Suprapubic skin (tissue), 4 donors: ENCODE results near the gene GALNT6.

Experiments used
- POLR2A ChIP-seq, 2 donors: fragments of 450-650 bp; IDR thresholded peaks; one replicate each; pipeline ENCODE4 v1.6.1; 2017; ENCODE audit warnings: antibody characterized with exemption in 2 of 2, mild to moderate bottlenecking in 2 of 2, moderate library complexity in 2 of 2
- POLR2AphosphoS5 ChIP-seq, 3 donors: sonication (generic); formaldehyde crosslinking; IDR thresholded peaks; one replicate each; pipeline ENCODE4 v1.6.1; 2017; ENCODE audit warnings: antibody characterized with exemption in 3 of 3
- TF ChIP-seq, protein P1 (sequence below), 2 donors: fragments of 200-600 bp in 1 of 2; fragments of 450-650 bp in 1 of 2; sonication (generic) in 1 of 2; IDR thresholded peaks; one replicate each; pipeline ENCODE4 v1.5.1; 2016 to 2019; ENCODE audit warnings: antibody characterized with exemption in 2 of 2, mild to moderate bottlenecking in 1 of 2, moderate library complexity in 1 of 2

DNA sequence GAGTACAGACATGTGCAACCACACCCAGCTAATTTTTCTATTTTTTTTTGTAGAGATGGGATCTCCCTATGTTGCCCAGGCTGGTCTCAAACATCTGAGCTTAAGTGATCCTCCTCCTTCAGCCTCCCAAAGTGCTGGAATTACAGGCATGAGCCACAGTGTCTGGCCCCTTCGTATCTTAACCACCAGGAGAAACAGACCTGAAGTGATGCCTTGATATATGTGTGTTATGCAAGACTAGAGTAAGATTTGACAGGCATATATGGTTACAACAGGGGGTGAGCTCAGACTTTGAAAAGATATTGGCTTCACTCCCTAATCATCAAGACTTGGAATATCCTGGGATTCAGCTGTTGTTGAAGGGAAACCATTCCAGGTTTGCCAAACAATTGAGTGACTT, 10.7 kb upstream of the GALNT6 start:
- TF ChIP-seq, protein P1, sequence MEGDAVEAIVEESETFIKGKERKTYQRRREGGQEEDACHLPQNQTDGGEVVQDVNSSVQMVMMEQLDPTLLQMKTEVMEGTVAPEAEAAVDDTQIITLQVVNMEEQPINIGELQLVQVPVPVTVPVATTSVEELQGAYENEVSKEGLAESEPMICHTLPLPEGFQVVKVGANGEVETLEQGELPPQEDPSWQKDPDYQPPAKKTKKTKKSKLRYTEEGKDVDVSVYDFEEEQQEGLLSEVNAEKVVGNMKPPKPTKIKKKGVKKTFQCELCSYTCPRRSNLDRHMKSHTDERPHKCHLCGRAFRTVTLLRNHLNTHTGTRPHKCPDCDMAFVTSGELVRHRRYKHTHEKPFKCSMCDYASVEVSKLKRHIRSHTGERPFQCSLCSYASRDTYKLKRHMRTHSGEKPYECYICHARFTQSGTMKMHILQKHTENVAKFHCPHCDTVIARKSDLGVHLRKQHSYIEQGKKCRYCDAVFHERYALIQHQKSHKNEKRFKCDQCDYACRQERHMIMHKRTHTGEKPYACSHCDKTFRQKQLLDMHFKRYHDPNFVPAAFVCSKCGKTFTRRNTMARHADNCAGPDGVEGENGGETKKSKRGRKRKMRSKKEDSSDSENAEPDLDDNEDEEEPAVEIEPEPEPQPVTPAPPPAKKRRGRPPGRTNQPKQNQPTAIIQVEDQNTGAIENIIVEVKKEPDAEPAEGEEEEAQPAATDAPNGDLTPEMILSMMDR (IDR thresholded peaks at IDR 0.05), result no peak
- TF ChIP-seq POLR2A (IDR thresholded peaks at IDR 0.05) (no peak), POLR2AphosphoS5 (IDR thresholded peaks at IDR 0.05) (no peak)
